GM19023 (cell line): Measurements from ENCODE around the gene PLCL1.
"Not testable (repeated sequence)": the region's sequence is repeated elsewhere in the genome, so short reads cannot be mapped to it uniquely, and the experiment has no call there.

Source experiments
- ATAC-seq: cut with Tn5 transposase; IDR thresholded peaks from one replicate; pipeline ENCODE4 v1.9.1; 2021; ENCODE audit warnings: mild to moderate bottlenecking, moderate library complexity; ENCODE audit not compliant: unreplicated experiment

PLCL1 gene

DNA sequence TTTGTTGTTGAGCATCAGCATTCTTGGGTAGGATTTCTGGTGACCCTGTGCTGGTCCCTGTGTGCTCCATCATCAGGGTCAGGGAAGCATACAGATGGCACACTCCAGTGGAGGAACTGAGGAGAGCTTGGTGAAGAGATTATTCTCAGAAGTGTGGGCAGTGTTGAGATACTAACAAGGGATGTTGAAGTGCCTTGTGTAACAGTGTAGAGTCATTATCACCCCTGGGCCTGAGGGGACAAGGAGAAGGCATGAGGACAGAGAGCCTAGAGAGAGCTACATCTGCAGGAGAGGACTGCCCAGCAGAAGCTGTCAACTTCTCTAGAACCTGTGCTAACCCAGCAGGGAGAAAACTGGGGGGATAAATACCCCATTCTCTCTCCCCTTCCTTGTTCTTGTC lies 189.0 kb downstream of the PLCL1 start:
- no peak for ATAC-seq

DNA sequence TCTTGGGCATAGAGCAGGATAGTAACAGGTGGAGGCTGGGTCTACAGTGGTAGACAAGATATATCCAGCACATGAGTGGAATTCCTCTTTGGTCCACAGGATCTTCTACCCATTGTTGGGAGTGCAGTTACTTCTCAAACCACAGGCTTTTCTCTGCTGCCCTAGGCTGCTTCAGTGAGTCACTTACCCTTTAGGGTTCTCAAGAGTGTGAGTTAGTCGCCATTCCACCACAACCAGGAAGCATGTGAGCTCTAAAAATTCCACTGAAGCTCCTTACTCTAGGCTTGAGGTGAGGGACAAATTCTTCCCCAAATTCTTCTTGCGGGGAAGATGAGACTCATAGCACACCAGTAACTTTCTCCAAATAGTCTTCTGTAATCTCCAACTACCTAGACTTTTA lies 189.4 kb downstream of the PLCL1 start:
- ATAC-seq = no peak

DNA sequence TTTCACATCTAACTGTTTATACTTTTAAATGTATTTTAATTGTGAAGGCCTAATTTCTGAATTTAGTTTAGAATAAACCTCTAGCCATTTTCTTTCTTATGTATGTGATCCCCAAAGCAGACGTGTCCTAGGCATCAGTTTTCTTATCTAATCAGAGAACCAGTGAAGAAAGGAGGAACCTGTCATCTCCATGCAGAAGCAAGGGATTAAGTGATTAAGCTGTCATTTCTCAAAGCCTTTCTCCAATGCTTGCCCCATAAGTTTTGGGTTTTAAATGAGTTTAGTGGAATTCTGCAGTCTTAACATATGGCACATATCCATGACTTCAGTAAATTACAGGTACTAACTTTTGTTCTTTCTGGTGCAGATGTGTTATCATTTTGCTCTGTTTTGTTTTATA lies 190.4 kb downstream of the PLCL1 start:
- ATAC-seq = no peak

DNA sequence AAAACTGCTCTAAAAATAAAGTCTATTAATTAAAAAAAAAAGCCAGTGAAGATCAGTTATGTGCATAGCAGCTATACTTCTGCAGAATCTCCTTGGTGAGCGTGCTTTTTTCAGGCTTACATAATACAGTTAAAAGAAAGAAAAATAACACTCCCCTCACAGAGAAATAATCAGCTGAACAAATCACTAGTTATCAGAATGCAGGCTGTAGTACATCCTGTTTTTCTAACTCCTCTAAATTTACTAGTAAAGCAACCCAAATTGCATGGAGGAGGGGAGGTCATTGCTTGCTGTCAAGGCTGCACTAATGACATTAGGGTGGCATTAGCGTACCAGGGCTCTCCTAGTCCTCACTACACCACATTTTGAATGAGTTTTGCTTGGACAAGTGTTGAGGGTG lies 192.2 kb downstream of the PLCL1 start:
- no peak for ATAC-seq

DNA sequence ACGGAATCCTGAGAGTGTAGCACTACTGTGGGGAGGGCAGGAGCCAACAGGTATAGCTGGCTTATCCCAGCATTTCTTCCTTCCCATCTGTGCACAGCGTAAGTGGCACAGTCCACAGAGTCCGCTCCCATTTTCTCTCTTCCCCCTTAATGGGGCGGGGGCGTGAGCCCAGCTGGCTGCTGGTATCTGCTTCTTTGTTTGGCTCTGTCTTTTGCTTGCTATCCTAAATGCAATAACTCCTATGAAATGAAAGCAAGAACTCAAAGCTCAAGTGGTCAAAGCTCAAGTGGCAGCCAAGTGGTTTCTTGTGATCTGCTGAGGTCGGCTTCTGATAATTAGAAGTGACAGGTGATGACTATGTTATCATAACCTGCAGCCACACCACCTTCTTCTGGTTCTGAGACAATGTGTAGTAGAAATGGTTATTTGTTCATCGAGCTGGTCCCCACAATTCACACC lies 192.7 kb downstream of the PLCL1 start:
- no peak for ATAC-seq

DNA sequence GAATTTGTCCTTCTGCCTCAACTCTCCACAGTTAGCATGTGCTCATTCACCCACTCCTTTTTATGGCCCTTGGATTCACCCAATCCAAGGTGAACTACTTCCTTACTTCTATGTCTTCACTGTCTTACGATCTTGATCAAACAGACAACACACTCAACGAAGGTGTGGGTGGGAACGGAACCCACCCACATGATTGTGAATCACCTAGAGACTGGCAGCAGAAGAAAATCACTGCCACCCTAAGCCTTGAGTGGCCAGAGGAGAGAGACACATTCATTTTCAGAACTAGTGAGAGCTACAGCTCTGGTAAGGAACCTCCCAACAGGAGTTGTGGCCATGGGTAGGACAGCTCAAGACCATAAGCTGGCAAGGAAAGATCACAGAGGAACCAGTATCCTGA lies 194.3 kb downstream of the PLCL1 start:
- ATAC-seq = no peak

DNA sequence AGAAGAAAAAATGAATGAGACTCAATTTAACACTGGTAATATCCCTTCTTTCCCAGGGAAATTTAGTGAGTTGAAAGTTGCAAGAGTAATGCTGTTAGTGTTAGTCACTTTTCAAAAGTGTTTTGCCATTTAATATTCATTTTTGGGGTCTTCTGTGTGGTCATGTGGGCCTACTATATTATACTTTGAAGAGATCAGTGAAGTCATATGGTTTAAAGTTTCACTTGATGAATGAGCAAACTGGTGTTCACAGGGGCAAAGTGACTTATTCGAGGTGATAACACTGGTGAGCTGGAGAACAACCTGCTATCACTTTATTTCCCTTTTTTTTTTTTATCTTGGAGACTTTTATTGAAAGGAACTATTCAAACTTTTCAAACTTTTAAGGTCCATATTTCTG lies 196.0 kb downstream of the PLCL1 start:
- ATAC-seq = no peak

DNA sequence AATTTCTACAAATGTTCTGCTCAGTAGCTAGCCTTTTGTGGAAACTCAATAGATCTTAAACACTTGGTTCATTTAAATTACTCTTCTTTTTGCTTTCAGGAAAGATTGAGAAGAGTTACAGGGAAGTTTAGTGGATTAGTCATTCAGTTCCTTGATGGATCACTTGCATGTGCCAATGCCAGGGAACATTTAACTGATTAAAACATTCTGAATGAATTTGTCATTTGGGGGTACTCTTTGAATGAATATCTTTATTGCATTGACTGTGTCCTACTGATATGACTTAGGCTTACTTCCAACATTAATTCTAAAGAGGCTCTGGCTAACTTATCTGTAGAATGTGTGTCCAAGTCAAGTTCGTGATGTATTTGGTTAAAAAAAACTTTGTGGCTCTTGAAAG lies 199.8 kb downstream of the PLCL1 start:
- no peak for ATAC-seq

DNA sequence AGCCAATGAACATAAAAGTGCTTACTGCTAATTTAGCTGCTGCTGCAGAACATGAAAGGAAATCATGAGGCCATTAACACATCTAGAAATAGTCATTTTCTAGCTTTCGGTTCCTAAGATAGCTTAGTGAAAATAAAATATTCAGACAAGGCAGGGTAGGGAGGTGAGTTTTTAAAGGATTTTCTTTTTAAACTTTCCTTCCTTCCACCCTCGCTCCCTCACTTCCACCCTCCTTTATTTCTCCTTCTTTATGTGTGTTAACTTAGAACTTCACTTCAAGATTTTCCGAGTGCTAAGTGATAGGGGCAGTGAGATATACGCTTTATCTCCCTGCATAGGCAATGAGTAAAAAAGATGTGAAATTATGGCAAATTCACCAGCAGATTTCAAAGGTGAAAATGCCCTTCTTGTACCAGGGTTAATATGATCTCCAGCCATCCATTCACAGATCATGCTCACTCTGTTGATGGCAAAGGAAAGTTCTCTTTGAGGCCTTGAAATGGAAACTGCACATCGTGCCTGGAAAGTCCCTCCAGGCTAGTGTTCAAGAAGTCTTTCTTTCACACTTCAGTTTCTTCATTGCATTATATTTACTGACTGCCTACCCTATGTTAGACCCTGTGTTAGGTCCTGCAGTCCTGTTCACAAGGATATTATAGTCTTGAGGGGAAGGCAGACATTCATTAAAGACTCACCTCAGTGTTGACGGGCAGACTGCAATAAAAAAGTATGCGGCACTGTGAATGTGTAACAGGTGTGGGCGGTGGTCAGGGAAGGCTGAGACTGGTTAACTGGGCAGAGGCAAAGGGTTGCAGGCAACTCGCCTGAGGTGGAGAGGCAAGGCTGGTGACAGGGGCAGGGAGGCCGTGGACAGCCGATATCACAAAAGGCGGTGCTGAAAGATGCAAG lies 200.8 kb downstream of the PLCL1 start:
- ATAC-seq = peak; percentile 90

DNA sequence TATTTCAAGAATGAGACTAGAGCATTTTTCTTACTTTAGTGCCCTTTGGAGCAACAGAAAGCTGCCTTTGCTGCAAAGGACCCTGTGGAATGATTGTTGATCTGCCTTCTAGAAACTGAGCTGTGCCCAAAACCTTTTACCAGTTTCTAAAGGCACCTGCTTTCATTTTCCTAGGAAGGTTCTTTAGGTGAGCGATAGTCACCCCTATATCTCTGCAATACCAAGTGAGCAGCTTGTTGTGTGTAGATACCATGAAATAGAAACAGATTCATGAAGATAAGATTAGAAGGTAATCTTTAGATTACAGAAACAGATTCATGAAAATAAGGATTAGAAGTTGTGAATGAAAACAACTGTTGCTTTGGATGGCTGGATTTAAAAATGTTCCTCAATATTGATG lies 202.3 kb downstream of the PLCL1 start:
- ATAC-seq = no peak

DNA sequence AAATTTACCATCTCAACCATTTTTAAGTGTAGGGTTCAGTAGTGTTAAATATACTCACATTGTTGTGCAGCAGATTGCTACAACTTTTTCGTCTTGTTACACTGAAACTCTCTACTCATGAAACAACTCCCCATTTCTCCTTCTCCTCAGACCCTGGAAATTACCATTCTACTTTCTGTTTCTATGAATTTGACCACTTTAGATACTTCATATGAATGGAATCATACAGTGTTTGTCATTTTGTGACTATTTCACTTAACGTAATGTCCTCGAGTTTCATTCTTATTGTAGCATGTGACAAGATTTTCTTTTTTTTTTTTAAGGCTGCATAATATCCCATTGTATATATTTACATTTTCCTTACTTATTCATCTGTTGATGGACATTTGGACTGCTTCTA lies 203.8 kb downstream of the PLCL1 start:
- no peak for ATAC-seq

DNA sequence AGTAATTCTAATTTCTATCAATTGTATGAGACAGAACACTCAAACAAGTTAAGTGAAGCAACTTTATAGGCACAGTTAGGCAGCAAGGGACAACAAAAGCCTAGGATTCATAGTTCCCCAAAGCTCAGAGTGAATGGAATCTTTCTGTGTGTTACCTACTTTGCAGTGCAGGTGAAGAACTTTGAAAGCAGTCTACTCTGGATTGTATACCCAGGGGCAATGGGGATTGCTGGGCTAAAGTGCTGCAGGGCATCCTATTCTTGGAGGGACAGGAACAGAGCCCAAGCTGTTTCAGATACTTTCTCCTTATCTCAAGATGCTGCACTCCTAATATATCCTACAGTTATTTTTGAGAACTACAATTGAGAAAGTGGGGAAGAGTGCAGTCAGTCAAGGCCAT lies 207.6 kb downstream of the PLCL1 start:
- ATAC-seq = no peak

DNA sequence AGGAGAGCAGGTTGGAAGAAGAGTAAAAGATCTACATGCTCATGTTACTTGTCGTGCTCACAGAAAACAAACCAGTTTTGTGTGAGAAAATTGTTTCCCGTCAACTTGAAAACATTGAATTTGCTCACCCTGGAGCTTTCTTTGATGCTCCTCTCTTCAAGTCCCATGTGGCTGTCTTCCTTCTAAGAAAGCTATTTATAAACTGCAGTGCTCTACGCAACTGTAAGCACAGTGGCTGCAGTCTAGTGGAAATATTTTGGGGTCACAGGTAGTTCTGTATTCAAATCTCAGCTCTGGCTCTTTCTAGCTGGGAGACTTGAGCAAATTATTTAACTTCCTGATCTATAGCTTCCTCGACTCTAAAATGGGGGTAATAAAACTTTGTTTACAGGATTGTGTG lies 211.8 kb downstream of the PLCL1 start:
- no peak for ATAC-seq

DNA sequence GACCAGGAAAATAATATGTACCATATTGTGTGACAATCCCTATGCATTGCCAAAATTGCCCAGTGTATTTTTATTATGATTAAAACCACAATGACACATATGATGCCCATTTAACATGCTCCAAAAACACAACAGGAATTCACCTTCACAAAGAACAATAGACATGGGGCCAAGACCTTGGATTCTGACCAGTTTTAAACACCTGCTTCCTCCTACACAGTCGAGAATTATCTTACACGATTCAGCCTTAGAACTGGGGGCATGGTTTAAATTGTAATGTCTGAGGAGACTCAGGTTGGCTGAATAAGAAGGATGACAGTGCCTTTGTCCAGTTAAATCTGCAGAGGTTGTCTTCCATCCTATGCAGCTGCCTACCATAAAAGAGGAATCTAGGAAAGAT lies 212.7 kb downstream of the PLCL1 start:
- no peak for ATAC-seq

DNA sequence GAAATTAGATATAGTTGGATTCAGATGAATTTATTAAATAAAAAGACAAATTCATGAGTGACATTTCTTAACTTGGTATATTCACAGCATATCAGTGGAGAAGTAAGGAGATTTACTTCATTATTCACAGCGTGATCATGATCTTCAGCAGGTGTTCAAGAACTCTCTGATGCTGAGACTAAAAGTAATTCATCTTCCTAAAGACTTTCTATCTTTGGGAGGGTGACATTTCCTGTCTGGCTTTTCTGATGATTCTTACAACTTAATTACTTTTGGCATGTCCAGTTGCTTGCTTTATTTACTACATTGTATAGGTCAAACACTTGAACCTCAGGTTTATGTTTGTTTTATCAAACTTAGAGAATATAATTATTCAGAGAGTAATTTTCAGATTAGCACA lies 224.6 kb downstream of the PLCL1 start:
- ATAC-seq = no peak

DNA sequence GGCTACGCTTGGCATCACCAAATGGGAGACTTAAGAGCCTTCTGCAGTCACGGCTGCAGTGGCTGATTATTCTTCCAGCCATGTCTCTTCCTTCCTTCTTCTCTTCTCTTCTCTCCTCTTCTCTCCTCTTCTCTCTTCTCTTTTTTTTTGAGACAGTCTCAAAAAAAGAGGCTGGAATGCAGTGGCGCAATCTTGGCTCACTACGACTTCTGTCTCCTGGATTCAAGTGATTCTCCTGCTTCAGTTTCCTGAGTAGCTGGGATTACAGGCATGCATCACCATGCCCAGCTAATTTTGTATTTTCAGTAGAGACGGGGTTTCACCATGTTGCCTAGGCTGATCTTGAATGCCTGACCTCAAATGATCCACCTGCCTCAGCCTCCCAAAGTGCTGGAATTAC lies 225.2 kb downstream of the PLCL1 start:
- not testable (repeated sequence) for ATAC-seq

DNA sequence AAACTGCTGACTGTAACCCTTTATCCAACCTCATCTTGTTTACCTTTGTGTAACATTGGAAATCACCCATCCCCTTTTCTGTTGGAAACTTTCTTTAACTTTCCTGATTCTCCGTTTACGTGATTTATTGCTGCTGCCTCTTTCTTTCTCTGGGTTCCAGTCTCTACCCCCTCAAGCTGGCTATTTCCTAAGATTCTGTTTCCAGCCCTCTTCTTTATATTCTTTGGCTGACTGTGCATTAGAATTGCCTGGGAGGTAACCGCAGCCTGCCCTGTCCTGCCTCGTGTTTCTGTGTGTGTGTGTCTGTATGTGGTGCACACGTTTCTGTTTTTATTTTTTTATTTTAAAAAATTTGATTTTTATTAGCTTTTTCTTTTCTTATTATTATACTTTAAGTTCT lies 229.2 kb downstream of the PLCL1 start:
- ATAC-seq = no peak

DNA sequence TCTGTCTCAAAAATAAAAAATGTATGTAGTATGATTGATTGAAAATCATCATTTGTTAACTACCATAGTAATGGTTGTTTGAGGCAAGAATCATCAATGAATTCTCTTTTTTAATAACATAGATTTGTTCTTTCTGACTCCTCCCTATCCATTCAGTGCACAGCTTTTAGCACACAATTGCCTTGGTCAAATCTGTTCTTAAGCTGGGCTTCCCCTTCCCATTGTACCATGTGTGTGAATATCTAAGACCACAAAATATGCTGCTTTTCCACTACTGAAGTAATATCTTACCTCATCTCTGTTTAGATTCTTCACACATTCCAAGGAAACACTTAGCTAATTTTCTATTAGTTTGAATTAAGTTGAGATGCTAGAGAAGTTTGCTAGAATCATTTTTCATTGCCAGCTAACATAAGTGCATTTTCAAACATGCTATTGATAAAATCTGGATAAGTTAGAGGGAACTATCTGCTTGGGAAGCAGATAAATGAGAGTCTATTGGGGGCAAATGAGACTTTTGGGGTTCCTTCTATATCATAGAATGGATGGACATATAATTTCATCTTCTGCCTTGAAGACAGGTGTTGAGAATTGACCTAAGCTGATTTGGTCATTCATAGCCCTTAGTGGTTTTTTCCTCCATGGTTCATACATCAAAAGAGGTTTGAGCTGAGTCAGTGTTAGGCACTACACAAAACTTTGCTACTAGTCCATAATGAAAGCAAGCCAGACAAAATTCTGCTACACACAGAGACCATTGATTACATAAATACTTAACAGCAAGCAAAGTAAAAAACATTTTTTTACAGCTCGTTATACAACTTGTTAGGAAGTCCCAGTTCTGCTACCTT lies 231.9 kb downstream of the PLCL1 start:
- ATAC-seq = peak; percentile 84

DNA sequence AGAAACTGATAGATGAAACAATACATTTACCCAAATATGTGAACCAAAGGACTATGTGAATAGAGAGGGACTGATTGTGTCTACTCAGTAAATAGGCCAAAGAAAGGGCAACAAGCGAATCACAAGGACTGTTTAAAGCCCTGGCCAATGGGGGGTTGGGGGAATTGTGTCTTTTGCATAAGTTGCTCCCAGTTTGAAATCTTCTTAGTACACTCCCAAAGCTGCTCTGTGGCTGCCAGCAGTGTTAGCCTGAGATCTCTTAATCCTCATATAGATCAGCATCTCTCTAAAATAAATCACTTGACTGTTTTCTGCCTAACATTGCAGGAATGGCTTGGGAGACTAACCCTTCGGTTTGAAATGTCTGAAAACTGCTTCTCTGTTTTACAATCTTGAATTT lies 236.4 kb downstream of the PLCL1 start:
- no peak for ATAC-seq

DNA sequence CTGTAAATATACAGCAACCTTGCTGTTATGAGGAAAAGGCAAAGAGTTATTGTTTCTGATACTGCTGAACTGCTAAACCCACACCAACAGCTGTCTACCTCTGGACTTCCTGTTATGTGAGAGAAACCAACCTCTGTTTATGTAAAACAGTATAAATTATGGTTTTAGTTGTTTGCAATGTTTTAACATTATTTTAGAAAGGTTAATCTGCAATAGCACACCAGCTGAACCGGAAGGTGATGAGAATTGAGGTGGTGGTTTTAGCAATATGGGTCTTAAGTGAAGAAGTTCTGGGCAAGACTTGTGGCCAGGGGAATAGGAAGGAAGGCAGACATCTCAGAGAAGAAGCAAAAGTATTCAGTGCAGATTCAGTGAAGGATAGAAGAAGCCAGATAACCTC lies 237.8 kb downstream of the PLCL1 start:
- peak; percentile 83 for ATAC-seq

DNA sequence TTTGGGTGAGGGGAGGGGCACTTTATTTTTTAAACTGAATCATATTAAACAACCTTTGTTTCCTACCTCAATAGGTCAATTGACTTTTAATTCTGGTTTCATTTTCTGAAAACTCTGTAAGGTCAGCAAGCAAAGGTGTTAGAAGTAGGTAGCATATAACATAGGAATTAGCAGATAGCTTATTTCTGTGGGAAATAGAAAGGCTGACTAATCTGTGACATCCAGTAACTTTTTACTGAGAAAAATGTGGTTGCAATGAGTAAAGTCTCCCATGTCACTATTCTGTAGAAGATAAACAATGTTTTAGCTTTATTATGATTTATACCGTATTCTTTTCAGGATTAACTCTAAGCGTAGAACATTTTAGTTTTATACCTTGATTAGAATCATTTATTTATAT lies 240.4 kb downstream of the PLCL1 start:
- ATAC-seq = no peak

DNA sequence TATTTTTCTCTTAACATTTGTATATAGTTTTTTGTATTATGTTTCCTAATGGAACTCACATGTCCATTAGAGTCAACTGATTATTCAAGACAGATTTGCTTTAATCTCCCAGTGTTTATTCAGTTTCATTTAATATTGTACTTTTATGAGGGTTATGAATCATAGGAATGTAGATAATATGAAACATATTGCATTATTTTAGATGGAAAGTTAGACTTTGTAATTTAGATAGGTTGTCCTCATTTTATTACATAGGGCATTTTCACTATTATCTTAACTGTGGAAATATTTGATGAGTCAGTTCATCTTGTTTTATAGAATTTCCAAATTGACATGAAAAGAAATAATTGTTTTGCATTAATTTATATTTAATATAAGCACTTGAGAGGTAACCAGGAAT lies 240.8 kb downstream of the PLCL1 start:
- ATAC-seq = no peak
